HG02798 (cell line): ENCODE data around the gene SMIM24.
"Not testable (repeated sequence)": the region's sequence is repeated elsewhere in the genome, so short reads cannot be mapped to it uniquely, and the experiment has no call there.

Experiments
- ATAC-seq: cut with Tn5 transposase; IDR thresholded peaks from one replicate; pipeline ENCODE4 v1.9.1; 2021; ENCODE audit warnings: mild to moderate bottlenecking; ENCODE audit not compliant: unreplicated experiment, poor library complexity

The SMIM24 gene

DNA sequence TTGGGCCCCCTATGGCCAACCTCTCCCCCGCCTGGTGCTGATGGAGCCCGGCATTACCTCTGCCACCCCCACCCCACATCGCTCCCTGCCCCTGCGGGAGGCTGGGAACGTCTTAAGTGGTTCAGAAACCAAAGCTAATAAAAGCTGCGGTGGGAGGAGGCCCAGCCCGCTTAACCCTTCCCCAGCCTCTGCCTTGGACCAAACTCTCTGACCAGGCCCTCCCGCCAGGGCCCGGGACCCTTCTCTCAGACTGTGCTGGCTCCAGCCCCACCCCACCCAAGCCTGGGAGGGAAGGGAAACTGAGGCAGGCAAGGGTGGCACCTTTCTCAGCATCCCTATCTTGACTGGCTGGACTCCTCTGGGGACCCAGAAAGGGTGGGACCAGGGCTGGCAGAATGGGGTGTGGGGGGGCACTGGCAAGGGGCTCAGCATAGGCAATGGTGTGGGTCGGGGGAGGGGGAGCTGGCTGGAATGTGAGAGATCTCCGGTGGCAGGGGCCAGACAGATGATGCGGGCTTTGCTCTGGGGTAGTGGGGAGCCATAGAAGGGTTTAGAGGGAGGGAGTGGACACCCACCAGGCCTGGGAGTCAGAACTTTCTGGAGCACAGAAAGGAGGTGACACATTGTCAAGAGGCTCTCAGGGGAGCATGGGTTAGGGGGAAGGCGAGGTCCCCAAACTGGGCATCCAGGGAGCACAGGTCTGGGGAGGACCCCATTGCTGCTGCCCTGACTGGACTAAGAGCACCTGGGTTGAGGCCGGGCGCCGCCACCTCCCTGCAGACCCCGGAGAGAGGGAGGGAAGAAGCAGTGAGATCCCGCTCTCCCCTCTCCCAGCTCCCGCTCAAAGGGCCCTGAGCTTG, 21.9 kb downstream of the SMIM24 start:
- no peak for ATAC-seq

DNA sequence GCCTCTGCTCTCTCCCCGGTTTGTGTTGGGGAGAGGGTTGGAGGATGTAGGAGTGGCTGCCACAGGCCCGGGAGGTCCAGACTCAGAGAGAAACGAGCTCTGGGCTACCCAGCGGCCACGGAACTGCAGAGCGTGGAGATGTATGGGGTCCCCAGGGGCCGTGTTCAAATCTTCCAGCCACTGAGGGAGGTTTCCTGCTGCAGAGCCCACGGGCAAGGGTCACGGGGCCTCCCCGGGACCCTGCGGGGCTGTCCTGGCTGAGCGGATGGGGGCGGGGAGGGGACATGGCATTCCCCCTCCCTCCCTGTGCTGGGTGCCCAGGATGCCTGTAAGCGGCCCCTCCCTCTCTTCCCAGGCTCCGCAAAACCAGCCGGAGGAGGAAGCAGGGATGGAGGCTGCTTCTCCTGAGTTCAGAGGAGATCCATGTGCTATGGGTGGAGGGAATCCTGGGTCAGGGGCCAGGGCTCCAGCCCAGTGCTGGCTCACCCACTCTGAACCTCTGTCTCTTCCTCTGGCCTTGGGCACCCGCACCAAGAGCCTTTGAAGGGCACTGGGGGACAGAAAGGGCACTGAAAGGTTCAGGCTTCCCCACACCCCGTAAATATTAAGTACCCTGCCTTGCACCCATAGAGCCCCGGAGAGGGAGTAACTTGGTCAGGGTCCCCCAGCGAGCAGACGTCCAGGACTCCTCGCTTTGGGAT, 22.6 kb downstream of the SMIM24 start:
- no peak for ATAC-seq

DNA sequence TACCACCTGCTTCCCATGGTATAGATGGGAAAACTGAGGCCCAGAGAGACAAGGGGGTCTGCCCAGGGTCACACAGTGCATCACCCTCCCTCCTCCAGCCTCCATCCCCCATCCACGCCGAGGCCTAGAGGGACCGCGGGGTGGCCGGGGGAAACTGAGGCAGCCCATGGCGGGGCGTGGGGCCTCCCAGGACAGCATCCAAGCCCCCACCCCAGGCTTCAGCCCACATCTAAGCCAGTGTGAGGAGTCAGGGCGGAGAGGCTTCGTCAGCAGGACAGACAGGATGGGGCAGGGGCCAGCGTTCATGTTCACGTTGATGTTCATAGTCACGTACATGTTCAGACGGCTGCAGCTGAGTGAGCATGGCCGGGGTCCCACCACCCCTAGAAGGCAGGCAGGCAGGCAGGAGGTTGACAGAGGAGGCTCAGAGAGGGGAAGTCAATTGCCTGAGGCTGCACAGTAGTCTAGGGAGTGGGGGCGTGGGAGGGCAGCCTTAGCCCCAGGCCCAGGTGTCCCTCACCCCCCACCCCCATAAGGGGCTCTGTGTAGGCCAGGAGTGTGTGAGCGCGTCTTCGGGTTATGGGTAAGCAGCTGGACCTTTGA, 23.3 kb downstream of the SMIM24 start:
- ATAC-seq: no peak

DNA sequence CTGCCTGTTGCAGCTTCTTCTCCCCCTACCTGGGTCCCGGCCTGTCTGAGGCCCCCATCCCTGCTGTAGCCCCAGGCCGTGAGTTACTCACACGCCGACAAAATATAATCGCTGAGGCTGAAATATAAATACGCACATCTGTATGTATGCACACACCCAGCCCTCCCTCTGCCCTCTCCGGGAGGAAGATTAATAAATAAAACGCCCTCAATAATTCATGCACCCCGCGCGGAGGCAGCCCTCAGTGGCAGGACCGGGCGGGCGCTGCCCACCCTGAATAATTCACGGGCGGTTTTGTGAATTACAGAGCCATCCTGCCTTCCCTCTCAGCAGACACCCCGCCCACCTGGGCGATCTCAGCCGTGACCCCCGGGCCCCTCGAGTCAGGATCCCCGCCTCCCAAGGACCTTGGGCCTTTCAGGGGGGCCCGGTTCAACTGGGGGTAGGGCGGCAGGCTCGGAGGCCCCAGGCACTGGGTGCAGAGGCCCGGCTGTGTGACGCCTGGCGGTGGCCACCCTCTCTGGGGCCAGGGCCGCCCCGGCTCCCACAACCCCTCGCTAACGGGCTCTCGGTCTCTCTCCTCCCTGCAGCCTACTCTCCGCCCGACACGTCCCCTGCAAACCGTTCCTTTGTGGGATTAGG, 24.2 kb downstream of the SMIM24 start:
- ATAC-seq: no peak

DNA sequence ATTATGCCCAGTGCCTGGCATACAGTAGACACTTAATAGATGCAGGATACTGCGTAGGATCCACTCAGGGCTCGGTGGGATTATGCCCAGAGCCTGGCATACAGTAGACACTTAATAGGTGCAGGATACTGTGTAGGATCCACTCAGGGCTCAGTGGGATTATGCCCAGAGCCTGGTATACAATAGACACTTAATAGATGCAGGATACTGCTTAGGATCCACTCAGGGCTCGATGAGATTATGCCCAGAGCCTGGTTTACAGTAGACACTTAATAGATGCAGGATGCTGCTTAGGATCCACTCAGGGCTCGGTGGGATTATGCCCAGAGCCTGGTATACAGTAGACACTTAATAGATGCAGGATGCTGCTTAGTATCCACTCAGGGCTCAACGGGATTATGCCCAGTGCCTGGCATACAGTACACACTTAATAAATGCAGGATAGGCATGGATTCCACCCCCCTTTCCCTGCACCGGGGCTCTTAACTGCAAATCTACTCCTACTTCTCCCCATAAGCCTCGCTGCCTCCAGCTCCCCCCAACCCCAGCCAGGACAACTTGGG, 24.9 kb downstream of the SMIM24 start:
- no peak for ATAC-seq

DNA sequence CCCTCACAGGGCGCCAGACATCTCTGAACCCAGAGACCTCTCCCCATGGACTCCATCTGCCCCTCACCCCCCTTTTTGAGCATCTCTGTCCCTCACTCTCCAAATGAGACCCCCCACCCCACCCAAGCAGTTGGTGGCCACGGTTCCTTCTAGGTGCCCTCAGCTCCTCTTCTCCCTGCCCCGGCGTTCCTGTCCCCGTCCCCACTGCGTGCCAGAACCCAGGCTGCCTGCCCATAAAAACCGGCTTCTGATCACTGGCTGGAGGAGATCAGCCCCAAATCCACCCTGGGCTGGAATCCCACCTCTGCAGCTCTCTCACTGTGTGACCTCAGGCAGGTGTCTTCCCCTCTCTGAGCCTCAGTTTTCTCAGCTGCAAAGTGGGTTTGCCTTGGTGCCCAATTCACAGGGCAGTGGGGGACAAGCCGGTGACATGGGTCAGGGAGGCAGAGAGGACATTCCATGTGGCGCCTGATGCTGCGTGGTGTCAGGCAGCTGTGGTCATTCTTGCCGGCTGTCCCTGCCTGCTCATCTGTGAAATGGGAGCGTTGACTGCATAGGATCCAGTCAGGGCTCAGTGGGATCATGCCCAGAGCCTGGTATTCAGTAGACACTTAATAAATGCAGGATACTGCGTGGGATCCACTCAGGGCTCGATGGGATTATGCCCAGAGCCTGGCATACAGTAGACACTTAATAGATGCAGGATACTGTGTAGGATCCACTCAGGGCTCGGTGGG, 25.5 kb downstream of the SMIM24 start:
- ATAC-seq: no peak

DNA sequence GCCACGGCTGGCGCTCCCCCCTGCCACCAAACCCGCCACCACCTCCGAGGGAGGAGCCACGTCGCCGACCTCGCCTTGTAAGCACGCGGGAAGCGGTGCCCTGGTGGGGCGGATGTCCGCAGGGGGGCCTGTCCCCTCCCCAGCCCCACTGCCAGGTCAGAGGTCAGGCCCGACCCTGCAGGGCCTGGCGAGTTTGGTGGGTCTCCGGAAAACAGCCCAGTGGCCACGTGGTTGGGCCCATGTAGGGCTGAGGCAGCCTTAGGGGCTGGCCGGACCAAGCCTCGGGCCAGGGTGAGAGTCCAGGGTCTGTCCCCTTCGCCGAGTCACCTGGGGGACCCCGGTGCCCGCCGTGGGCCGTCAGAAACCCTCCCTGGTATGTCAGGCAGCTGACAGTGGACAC, 26.5 kb downstream of the SMIM24 start:
- no peak for ATAC-seq

DNA sequence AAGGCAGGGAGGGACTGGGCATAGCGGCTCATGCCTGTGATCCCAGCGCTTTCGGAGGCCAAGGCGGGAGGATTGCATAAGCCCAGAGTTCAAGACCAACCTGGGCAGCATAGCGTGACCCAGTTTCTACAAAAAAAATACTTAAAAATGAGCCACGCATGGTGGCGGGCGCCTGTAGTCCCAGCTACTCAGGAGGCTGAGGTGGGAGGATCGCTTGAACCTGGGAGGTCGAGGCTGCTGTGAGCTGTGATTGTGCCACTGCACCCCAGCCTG, 27.4 kb downstream of the SMIM24 start:
- ATAC-seq: not testable (repeated sequence)

DNA sequence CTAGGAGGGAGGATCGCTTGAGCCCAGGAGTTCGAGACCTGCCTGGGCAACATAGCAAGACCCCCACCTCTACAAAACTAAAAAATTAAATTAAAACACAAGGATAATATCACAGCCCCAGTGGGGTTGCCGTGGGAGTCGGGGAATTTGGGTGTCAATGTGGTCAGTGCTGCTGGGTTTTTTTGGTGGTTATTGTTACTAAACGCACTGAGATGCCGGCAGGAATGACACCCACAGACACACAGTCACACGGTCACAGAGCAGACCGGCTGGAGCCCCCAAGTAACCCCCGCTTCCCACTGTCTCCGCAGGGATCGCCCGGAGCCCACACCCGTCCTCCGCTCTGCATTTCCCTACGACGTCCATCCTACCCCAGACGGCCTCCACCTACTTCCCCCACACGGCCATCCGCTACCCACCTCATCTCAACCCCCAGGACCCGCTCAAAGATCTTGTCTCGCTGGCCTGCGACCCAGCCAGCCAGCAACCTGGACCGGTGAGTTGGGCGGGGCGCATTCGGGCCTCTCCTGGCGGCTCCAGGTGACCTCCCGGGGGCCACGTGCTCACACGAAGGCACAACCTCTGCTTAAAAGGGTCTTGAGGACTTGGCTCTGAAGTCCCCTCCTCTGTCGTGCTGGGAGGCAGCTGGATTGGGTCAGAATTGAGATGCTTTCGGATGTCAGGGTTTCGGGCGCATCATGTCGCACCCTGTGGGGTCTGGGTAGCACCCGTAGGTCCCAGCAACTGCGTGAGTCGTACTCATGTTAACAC, 28.0 kb downstream of the SMIM24 start:
- no peak for ATAC-seq

DNA sequence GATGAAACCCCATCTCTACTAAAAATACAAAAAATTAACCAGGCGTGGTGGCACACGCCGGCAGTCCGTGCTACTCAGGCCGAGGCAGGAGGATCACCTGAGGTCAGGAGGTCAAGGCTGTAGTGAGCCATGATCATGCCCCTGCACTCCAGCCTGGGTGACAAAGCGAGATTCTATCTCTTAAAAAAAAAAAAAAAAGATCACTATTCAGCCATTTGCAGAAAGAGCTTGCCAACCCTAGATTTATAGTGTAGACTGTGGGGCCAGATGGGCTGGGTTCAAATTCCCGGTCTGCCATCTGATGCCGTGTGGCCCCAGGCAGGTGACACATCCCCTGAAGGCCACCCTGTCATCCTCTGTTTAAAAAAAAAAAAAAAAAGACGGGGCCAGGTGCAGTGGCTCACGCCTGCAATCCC, 28.9 kb downstream of the SMIM24 start:
- no peak for ATAC-seq

DNA sequence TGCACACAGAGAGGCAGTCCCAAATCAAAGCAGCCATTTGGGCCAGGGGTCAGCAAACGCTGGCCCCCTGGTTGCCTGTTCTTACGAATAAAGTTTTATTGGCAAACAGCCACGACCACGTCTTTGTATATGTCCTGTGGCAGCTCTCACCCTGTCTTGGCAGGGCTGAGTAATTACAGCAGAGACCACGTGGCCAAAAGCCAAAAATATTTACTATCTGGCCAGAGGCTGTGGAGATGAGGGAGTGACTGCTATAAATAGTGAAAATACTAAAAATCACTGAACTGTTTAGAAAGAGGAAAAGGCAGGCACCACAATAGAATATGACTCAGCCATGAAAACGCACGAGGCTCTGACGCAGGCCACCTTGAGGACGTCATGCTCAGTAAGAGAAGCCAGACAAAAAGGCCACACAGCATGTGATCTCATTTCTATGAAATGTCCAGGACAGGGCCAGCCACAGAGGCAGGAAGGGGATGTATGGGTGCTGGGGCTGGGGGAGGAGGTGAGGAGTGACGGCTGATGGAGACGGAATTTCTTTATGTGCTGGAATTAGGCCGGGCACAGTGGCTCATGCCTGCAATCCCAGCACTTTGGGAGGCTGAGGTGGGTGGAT, 29.4 kb downstream of the SMIM24 start:
- ATAC-seq: no peak

DNA sequence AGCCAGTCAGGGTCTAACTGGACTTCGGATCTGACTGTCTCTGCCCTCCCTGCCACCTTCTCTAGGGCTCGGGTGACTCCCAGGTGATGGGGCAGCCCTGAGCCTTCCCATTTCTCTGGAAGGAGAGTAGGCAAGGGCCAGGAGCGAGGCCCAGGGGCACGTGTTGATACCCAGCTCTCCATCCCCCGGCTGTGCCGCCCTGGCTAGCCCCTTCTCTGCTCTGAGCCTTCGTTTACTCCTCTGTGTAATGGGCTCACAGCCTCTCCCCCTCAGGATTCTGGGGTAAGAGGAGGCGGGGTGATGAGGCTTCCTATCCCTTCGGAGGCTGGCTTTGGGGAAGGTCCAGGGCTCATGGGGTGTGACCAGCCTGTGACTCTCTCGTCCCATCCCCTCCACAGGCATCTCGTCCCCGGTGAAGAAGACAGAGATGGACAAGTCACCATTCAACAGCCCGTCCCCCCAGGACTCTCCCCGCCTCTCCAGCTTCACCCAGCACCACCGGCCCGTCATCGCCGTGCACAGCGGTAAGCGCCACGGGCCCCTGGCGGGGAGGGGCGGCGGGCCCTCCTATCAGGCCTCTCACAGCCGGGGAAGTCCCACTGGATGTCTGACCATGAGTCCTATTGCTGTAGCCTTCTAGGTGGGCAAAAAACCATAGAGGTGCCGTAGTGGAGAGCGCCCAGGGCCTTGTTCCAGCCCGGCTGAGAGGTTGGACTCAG, 31.6 kb downstream of the SMIM24 start:
- ATAC-seq: no peak

DNA sequence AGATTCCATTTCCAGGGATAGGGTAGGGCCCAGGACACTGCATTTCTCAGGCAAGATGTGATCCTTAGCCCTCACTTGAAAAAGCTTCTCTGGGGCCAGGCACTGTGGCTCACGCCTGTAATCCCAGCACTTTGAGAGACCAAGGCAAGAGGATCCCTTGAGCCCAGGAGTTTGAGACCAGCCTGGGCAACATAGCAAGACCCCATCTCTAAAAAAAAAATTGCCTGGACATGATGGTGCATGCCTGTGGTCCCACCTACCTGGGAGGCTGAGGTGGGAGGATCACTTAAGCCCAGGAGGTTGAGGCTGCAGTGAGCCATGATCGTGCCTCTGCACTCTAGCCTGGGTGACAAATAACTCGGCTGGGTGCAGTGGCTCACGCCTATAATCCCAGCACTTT, 33.7 kb downstream of the SMIM24 start:
- not testable (repeated sequence) for ATAC-seq

DNA sequence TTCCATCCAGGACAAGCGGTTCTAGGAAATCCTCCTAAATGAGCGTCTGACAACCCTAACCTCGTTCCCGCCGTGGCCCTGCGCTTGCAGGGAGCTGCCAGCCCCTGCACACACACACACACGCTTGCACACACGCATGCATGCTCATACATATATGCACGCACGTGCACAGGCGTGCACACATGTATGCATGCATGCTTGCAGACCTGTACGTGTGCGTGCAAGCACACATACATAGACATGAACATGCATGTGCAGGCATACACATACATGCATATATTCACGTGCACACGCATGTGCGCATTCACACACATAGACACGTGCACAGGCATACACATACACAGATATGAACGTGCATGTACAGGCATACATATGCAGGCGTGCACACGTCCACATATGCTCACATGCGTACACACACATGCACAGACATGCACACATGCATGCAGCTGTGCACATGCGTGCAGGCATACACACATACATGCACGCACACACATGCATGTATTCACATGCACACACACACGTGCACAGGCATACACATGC, 35.6 kb downstream of the SMIM24 start:
- no peak for ATAC-seq

DNA sequence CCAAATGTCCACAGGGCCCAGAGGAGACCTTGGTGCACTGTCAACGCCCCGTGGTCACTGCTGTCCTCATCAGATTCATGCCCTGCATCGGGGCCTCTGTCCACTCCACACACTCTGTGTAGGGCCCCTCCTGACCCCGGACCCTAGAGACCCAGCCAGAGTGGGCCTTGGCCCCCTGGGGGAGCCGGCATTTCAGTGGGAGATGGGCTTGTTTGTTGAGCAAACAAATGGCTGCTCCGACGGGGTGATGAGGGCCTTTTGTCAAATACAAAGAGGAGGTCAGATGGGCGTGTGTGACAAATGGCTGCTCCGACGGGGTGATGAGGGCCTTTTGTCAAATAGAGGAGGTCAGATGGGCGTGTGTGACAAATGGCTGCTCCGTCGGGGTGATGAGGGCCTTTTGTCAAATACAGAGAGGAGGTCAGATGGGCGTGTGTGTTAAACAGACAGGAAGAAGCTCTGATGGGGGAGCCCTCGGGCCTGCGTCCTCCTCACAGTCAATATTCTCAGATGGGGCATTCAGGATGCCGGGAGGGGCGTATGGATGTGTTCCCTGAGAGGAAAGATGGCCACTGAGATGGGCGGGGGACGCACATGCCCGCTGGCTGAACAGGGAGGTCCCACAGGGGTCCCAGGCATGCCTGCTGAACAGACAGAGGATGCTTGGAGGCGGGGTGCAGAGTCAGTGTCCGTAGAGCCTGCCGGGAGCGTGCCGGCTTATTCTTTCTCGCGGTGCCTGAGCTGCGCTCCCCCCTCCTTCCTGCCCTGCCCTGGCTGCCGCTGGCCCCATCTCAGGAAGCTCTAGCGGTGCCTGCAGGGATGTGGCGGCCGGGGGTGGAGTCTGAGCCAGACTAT, 36.3 kb downstream of the SMIM24 start:
- ATAC-seq: no peak

DNA sequence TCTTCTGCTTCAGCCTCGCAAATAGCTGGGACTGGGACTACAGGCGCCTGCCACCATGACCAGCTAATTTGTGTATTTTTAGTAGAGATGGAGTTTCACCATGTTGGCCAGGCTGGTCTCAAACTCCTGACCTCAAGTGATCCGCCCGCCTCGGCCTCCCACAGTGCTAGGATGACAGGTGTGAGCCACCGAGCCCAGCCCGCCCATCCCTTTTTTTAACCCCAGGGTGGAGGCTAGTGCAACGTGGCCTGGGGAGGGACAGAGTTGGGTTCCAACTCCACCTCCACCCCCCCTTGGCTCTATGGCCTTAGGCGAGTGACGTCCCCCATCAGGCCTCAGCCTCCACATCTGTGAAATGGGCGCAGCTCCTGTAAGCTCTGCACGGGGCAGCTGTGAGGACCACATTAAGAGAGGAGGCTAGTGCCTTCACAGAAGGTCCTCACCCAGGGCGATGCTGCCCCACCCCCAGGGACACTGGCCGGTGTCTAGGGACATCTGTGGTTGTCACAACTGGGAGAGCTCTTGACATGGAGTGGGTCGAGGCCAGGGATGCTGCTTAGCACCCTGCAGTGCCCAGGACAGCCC, 37.7 kb downstream of the SMIM24 start:
- ATAC-seq: no peak

DNA sequence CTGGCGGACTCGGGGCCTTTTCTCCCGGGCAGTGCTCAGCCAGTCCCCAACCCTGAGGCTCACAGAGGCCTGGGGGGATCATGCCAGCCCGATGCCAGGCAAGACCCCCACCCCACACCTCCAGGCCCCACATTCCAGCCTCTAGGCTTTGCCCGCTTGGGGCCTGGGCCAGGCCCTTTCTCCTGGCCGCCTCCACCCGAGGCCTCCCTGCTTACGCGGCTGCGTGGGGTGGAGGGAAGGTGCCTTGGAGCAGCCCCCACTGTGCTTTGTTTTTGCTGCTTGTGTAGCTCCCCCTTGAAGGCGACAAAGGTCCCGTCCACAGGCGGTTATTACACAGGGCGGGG, 38.4 kb downstream of the SMIM24 start:
- ATAC-seq: no peak
